Esophagus muscularis mucosa (tissue), 4 donors: ENCODE data around the gene TMEM269.

Experiments used
- CTCF ChIP-seq, 3 experiments: fragments of 200-600 bp in 2 of 3; fragments of 450-650 bp in 1 of 3; sonication (generic) in 2 of 3; IDR thresholded peaks; one replicate each; pipeline ENCODE4 v1.5.1; 2017 to 2019; ENCODE audit warnings: antibody characterized with exemption in 3 of 3, mild to moderate bottlenecking in 2 of 3, moderate library complexity in 1 of 3
- EP300 ChIP-seq: sonication (generic); formaldehyde crosslinking; IDR thresholded peaks from one replicate; pipeline ENCODE4 v1.6.1; 2017; ENCODE audit warnings: antibody characterized with exemption
- POLR2A ChIP-seq: fragments of 450-650 bp; IDR thresholded peaks from one replicate; pipeline ENCODE4 v1.6.1; 2017; ENCODE audit warnings: antibody characterized with exemption, moderate library complexity, mild to moderate bottlenecking, low read depth
- POLR2AphosphoS5 ChIP-seq, 2 donors: sonication (generic); formaldehyde crosslinking; IDR thresholded peaks; one replicate each; pipeline ENCODE4 v1.6.1; 2017; ENCODE audit warnings: antibody characterized with exemption in 2 of 2

GRCh38 chr1:42847721-42848460 is 63.1 kb downstream of the TMEM269 start:
- TF ChIP-seq POLR2A (no peak), CTCF (IDR thresholded peaks at IDR 0.05) (no peak), EP300 (no peak), POLR2AphosphoS5 (IDR thresholded peaks at IDR 0.05) (no peak)
